SK-N-SH treated with all-trans-retinoic acid at 6 μM for 48 hours (cell line): Measurements from ENCODE around the gene RALA.
A peak's percentile ranks its signal among the peaks of the same experiment; 100 is the strongest.

Experiments
- ATAC-seq: fragments of 200-7000 bp; cut with Tn5 transposase; 3 replicates; pipeline ENCODE4 v1.9.1; 2020; ENCODE audit warnings: mild to moderate bottlenecking, moderate library complexity
- ARNTL ChIP-seq: fragments of 450-650 bp; formaldehyde crosslinking; IDR thresholded peaks from 2 replicates; pipeline ENCODE4 v1.5.0; 2020; ENCODE audit warnings: low read depth, mild to moderate bottlenecking, moderate library complexity, borderline replicate concordance
- BACH2 ChIP-seq: fragments of 250-450 bp; sonication (Bioruptor Pico); IDR thresholded peaks from 2 replicates; pipeline ENCODE4 v1.9.0; 2021; ENCODE audit warnings: mild to moderate bottlenecking, borderline replicate concordance
- CSDC2 ChIP-seq: fragments of 250-450 bp; sonication (Bioruptor Pico); IDR thresholded peaks from 2 replicates; pipeline ENCODE4 v1.5.0; 2020; ENCODE audit warnings: mild to moderate bottlenecking, moderate library complexity
- ESRRG ChIP-seq: fragments of 250-450 bp; sonication (Bioruptor Pico); IDR thresholded peaks from 2 replicates; pipeline ENCODE4 v1.6.1; 2021; ENCODE audit warnings: mild to moderate bottlenecking
- GLIS3 ChIP-seq: fragments of 250-450 bp; sonication (Bioruptor Pico); IDR thresholded peaks from 2 replicates; pipeline ENCODE4 v1.5.0; 2020; ENCODE audit warnings: mild to moderate bottlenecking, moderate library complexity
- ISL1 ChIP-seq: fragments of 250-450 bp; sonication (Bioruptor Pico); IDR thresholded peaks from 2 replicates; pipeline ENCODE4 v2.1.2; 2022; ENCODE audit warnings: mild to moderate bottlenecking, moderate library complexity
- OSR1 ChIP-seq: fragments of 250-450 bp; sonication (Bioruptor Pico); IDR thresholded peaks from 2 replicates; pipeline ENCODE4 v1.8.0; 2022; ENCODE audit warnings: moderate library complexity, mild to moderate bottlenecking, inconsistent platforms
- POU6F1 ChIP-seq: fragments of 250-450 bp; sonication (Bioruptor Pico); IDR thresholded peaks from 2 replicates; pipeline ENCODE4 v1.8.0; 2021; ENCODE audit warnings: low read depth, mild to moderate bottlenecking, moderate library complexity, borderline replicate concordance
- PPARA ChIP-seq: fragments of 250-450 bp; sonication (Bioruptor Pico); IDR thresholded peaks from 2 replicates; pipeline ENCODE4 v1.5.0; 2020; ENCODE audit warnings: mild to moderate bottlenecking, borderline replicate concordance
- RARB ChIP-seq: fragments of 250-450 bp; sonication (Bioruptor Pico); IDR thresholded peaks from 2 replicates; pipeline ENCODE4 v1.8.0; 2021; ENCODE audit warnings: mild to moderate bottlenecking, moderate library complexity
- SNAI2 ChIP-seq: fragments of 250-450 bp; sonication (Bioruptor Pico); IDR thresholded peaks from 2 replicates; pipeline ENCODE4 v1.5.0; 2020; ENCODE audit warnings: mild to moderate bottlenecking, moderate library complexity
- TCF4 ChIP-seq: fragments of 250-450 bp; sonication (Bioruptor Pico); IDR thresholded peaks from 2 replicates; pipeline ENCODE4 v1.8.0; 2021; ENCODE audit warnings: mild to moderate bottlenecking, moderate library complexity, borderline replicate concordance
- TOX ChIP-seq: fragments of 250-450 bp; sonication (Bioruptor Pico); IDR thresholded peaks from 2 replicates; pipeline ENCODE4 v1.8.0; 2021; ENCODE audit warnings: mild to moderate bottlenecking, moderate library complexity, borderline replicate concordance
- TSHZ2 ChIP-seq: fragments of 250-450 bp; sonication (Bioruptor Pico); IDR thresholded peaks from 2 replicates; pipeline ENCODE4 v1.5.0; 2020; ENCODE audit warnings: mild to moderate bottlenecking, moderate library complexity
- ZC3H10 ChIP-seq: fragments of 250-450 bp; sonication (Bioruptor Pico); IDR thresholded peaks from 2 replicates; pipeline ENCODE4 v1.5.1; 2021; ENCODE audit warnings: mild to moderate bottlenecking, moderate library complexity
- ZFP3 ChIP-seq: fragments of 250-450 bp; sonication (Bioruptor Pico); IDR thresholded peaks from 2 replicates; pipeline ENCODE4 v1.5.0; 2020; ENCODE audit warnings: mild to moderate bottlenecking, moderate library complexity
- ZFP30 ChIP-seq: fragments of 450-650 bp; formaldehyde crosslinking; IDR thresholded peaks from 2 replicates; pipeline ENCODE4 v1.5.0; 2022; ENCODE audit warnings: mild to moderate bottlenecking, moderate library complexity
- ZNF565 ChIP-seq: fragments of 450-650 bp; formaldehyde crosslinking; conservative IDR thresholded peaks from 2 replicates; pipeline ENCODE4 v1.5.0; 2020; ENCODE audit warnings: low read depth, mild to moderate bottlenecking, moderate library complexity
- ZNF8 ChIP-seq: fragments of 450-650 bp; formaldehyde crosslinking; IDR thresholded peaks from 2 replicates; pipeline ENCODE4 v1.5.0; 2020; ENCODE audit warnings: mild to moderate bottlenecking, moderate library complexity
- TF ChIP-seq, protein P1 (sequence below): fragments of 250-450 bp; sonication (Bioruptor Pico); IDR thresholded peaks from 2 replicates; pipeline ENCODE4 v1.5.1; 2020; ENCODE audit warnings: low read depth, mild to moderate bottlenecking, moderate library complexity
- TF ChIP-seq, protein P2 (sequence below): fragments of 250-450 bp; sonication (Bioruptor Pico); IDR thresholded peaks from 2 replicates; pipeline ENCODE4 v1.5.1; 2021; ENCODE audit warnings: mild to moderate bottlenecking, moderate library complexity
- TF ChIP-seq, protein P3 (sequence below): fragments of 250-450 bp; sonication (Bioruptor Pico); IDR thresholded peaks from 2 replicates; pipeline ENCODE4 v1.8.0; 2020; ENCODE audit warnings: mild to moderate bottlenecking, moderate library complexity, borderline replicate concordance

The RALA gene

GRCh38 chr7:39613577-39613976 lies 9.8 kb upstream of the RALA start:
- ATAC-seq, result peak; percentile 67
- TF ChIP-seq POU6F1 (no peak), RARB (no peak), OSR1 (no peak), ISL1 (no peak), TCF4 (CRISPR knock-in tag) (no peak)
- TF ChIP-seq, protein P1, sequence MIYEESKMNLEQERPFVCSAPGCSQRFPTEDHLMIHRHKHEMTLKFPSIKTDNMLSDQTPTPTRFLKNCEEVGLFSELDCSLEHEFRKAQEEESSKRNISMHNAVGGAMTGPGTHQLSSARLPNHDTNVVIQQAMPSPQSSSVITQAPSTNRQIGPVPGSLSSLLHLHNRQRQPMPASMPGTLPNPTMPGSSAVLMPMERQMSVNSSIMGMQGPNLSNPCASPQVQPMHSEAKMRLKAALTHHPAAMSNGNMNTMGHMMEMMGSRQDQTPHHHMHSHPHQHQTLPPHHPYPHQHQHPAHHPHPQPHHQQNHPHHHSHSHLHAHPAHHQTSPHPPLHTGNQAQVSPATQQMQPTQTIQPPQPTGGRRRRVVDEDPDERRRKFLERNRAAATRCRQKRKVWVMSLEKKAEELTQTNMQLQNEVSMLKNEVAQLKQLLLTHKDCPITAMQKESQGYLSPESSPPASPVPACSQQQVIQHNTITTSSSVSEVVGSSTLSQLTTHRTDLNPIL (CRISPR knock-in tag), result no peak

- no peak for TF ChIP-seq ISL1
- TF ChIP-seq BACH2 (CRISPR knock-in tag), result no peak
- TF ChIP-seq SNAI2 (CRISPR knock-in tag), result no peak
- TF ChIP-seq, protein P1 (CRISPR knock-in tag), result no peak
- no peak for TF ChIP-seq TOX (CRISPR knock-in tag)
- no peak for TF ChIP-seq ARNTL (CRISPR knock-in tag)
- TF ChIP-seq CSDC2 (CRISPR knock-in tag), result no peak
- TF ChIP-seq RARB, result no peak
- no peak for TF ChIP-seq ZFP30
- no peak for TF ChIP-seq ESRRG (CRISPR knock-in tag)
- no peak for TF ChIP-seq OSR1
- no peak for TF ChIP-seq ZNF565 (CRISPR knock-in tag)
- TF ChIP-seq ZNF8 (CRISPR knock-in tag), result no peak
- no peak for TF ChIP-seq TCF4 (CRISPR knock-in tag)
- no peak for TF ChIP-seq ZFP3 (CRISPR knock-in tag)
- TF ChIP-seq TSHZ2 (CRISPR knock-in tag), result no peak
- TF ChIP-seq, protein P2, sequence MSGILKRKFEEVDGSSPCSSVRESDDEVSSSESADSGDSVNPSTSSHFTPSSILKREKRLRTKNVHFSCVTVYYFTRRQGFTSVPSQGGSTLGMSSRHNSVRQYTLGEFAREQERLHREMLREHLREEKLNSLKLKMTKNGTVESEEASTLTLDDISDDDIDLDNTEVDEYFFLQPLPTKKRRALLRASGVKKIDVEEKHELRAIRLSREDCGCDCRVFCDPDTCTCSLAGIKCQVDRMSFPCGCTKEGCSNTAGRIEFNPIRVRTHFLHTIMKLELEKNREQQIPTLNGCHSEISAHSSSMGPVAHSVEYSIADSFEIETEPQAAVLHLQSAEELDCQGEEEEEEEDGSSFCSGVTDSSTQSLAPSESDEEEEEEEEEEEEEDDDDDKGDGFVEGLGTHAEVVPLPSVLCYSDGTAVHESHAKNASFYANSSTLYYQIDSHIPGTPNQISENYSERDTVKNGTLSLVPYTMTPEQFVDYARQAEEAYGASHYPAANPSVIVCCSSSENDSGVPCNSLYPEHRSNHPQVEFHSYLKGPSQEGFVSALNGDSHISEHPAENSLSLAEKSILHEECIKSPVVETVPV (CRISPR knock-in tag), result no peak
- TF ChIP-seq ZC3H10, result no peak
- no peak for ATAC-seq
These were observed 9.1 kb upstream of the RALA start for GRCh38 chr7:39614299-39614698.

DNA sequence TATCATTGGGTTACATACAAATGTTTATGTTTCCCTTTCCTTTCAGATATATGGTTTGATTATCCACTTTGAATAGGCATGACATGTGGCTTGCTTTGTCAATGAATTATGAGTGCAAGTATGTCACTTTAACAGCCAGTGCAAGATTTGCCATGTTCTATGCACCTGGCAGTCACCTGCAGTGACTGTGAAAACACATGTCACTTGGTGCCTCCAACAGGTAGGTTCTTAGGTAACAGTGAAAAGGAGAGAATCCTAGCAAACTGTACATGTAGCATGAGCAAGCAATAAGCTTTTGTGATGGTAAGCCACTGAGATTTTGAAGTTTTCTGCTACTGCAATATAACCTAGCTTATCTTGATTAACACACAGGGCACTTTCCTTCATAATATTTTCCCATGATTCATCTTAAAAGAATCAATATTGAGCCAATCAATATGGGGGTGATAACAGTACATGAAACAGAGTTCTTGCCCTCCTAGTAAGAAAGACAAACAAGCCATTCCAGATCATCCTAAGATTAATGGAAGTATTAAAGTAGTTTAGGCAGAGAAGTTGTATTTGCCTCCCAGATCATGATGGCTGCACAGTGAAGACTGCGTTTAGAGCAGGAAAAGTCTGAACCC lies 7.9 kb upstream of the RALA start:
- no peak for TF ChIP-seq SNAI2 (CRISPR knock-in tag)
- no peak for ATAC-seq

DNA sequence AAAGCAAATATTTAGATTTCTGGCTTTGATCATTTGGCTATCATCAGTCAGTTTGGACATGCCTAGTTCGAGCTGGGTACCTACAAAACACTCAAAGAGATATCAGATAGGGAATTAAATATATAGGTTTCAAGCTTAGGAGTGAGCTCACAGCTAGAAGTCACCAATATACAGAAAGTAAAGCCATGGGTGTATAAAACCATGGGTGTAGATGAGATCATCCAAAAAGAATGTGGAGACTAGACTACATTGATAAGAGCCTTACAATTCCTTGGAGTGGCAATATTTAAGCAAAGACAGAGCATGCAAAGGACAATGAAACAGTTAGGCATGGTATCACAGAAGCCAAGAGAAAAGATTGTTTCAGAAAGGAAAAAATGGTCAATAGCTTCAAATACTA lies 7.2 kb upstream of the RALA start:
- no peak for ATAC-seq
- no peak for TF ChIP-seq OSR1
- no peak for TF ChIP-seq BACH2 (CRISPR knock-in tag)
- TF ChIP-seq, protein P3, sequence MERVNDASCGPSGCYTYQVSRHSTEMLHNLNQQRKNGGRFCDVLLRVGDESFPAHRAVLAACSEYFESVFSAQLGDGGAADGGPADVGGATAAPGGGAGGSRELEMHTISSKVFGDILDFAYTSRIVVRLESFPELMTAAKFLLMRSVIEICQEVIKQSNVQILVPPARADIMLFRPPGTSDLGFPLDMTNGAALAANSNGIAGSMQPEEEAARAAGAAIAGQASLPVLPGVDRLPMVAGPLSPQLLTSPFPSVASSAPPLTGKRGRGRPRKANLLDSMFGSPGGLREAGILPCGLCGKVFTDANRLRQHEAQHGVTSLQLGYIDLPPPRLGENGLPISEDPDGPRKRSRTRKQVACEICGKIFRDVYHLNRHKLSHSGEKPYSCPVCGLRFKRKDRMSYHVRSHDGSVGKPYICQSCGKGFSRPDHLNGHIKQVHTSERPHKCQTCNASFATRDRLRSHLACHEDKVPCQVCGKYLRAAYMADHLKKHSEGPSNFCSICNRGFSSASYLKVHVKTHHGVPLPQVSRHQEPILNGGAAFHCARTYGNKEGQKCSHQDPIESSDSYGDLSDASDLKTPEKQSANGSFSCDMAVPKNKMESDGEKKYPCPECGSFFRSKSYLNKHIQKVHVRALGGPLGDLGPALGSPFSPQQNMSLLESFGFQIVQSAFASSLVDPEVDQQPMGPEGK, result no peak
- no peak for TF ChIP-seq GLIS3 (CRISPR knock-in tag)
- TF ChIP-seq, protein P1 (CRISPR knock-in tag), result no peak
- no peak for TF ChIP-seq TCF4 (CRISPR knock-in tag)
- no peak for TF ChIP-seq POU6F1
- TF ChIP-seq ZC3H10, result no peak
- TF ChIP-seq PPARA (CRISPR knock-in tag), result no peak
- no peak for TF ChIP-seq ESRRG (CRISPR knock-in tag)
- TF ChIP-seq ZFP3 (CRISPR knock-in tag), result no peak
- TF ChIP-seq TOX (CRISPR knock-in tag), result no peak
- TF ChIP-seq ZNF565 (CRISPR knock-in tag), result no peak
